GM23338 (cell line): ENCODE measurements around the gene TCEAL6. TPM values are rescaled to one million over a fixed set of nuclear protein-coding genes. Genes with fewer than 3 reads are reported as not detected.

ENCODE experiments used
- ATAC-seq: fragments of 200-7000 bp; cut with Tn5 transposase; 3 replicates; pipeline ENCODE4 v1.9.1; 2020
- DNase-seq: peaks from one replicate; pipeline ENCODE4 v3.0.0-alpha.2; 2015; ENCODE audit warnings: low spot score
- H2AFZ ChIP-seq: fragments of 200-600 bp; sonication (generic); 2 replicates; pipeline ENCODE4 v1.8.0; 2016; ENCODE audit warnings: antibody characterized with exemption, mild to moderate bottlenecking, moderate library complexity
- H3F3A ChIP-seq: fragments of 200-600 bp; sonication (generic); replicated peaks from 2 replicates; pipeline ENCODE4 v1.8.0; 2017; ENCODE audit warnings: antibody characterized with exemption, mixed run types, low read depth
- H3K27ac ChIP-seq: fragments of 200-600 bp; sonication (generic); 2 replicates; pipeline ENCODE4 v1.6.1; 2016; ENCODE audit warnings: low read depth
- H3K27me3 ChIP-seq: fragments of 200-600 bp; sonication (generic); 2 replicates; pipeline ENCODE4 v1.8.0; 2016; ENCODE audit warnings: mild to moderate bottlenecking, mixed run types, moderate library complexity; ENCODE audit not compliant: insufficient read depth
- H3K36me3 ChIP-seq: fragments of 200-600 bp; sonication (generic); 2 replicates; pipeline ENCODE4 v1.8.0; 2016; ENCODE audit warnings: mild to moderate bottlenecking; ENCODE audit not compliant: insufficient read depth
- H3K4me1 ChIP-seq: fragments of 200-600 bp; sonication (generic); 2 replicates; pipeline ENCODE4 v1.8.0; 2016; ENCODE audit warnings: mild to moderate bottlenecking, moderate library complexity; ENCODE audit not compliant: insufficient read depth
- H3K4me2 ChIP-seq: fragments of 200-600 bp; sonication (generic); 2 replicates; pipeline ENCODE4 v1.7.1; 2017; ENCODE audit warnings: mixed run types
- H3K4me3 ChIP-seq: fragments of 200-600 bp; sonication (generic); 2 replicates; pipeline ENCODE4 v1.6.1; 2016; ENCODE audit warnings: mixed run types
- H3K79me2 ChIP-seq: fragments of 200-600 bp; sonication (generic); replicated peaks from 2 replicates; pipeline ENCODE4 v1.8.0; 2017; ENCODE audit warnings: mild to moderate bottlenecking; ENCODE audit not compliant: insufficient read depth
- H3K9me2 ChIP-seq: fragments of 200-600 bp; sonication (generic); 2 replicates; pipeline ENCODE4 v1.8.0; 2017; ENCODE audit not compliant: insufficient read depth
- H4K20me1 ChIP-seq: fragments of 200-600 bp; sonication (generic); replicated peaks from 2 replicates; pipeline ENCODE4 v1.8.0; 2017; ENCODE audit warnings: mild to moderate bottlenecking; ENCODE audit not compliant: insufficient read depth
- H3K27ac Mint-ChIP-seq: 2 replicates; pipeline ENCODE4 v1.8.0; 2020; ENCODE audit warnings: inconsistent platforms, mild to moderate bottlenecking, moderate library complexity, mixed read lengths
- H3K27me3 Mint-ChIP-seq: 3 replicates; pipeline ENCODE4 v1.8.0; 2022; ENCODE audit warnings: low read depth, mild to moderate bottlenecking, moderate library complexity, mixed read lengths, inconsistent platforms; ENCODE audit not compliant: insufficient read depth, poor library complexity
- H3K36me3 Mint-ChIP-seq: 3 replicates; pipeline ENCODE4 v1.8.0; 2021; ENCODE audit warnings: low read depth, mild to moderate bottlenecking, inconsistent platforms, moderate library complexity, mixed read lengths
- H3K4me1 Mint-ChIP-seq: 3 replicates; pipeline ENCODE4 v1.8.0; 2020; ENCODE audit warnings: mild to moderate bottlenecking, inconsistent platforms, mixed read lengths
- H3K4me3 Mint-ChIP-seq: 3 replicates; pipeline ENCODE4 v1.8.0; 2021; ENCODE audit warnings: moderate library complexity, mild to moderate bottlenecking, inconsistent platforms, mixed read lengths
- H3K9me3 Mint-ChIP-seq: 3 replicates; pipeline ENCODE4 v1.8.0; 2020; ENCODE audit warnings: moderate library complexity, mild to moderate bottlenecking, inconsistent platforms, mixed read lengths
- CREB1 ChIP-seq: fragments of 250-450 bp; sonication (Bioruptor Pico); IDR thresholded peaks from 2 replicates; pipeline ENCODE4 v1.5.0; 2020; ENCODE audit warnings: low read depth, mild to moderate bottlenecking, moderate library complexity
- CTCF ChIP-seq, 2 experiments: fragments of 200-600 bp in 1 of 2; sonication (generic) in 1 of 2; conservative IDR thresholded peaks; 2 replicates each; pipeline versions ENCODE4 v1.5.1 to v1.6.1; 2016 to 2017; ENCODE audit warnings: antibody characterized with exemption in 2 of 2, low read depth in 2 of 2, mild to moderate bottlenecking in 2 of 2, moderate library complexity in 1 of 2
- ETS1 ChIP-seq: IDR thresholded peaks from 2 replicates; pipeline ENCODE4 v1.6.1; 2016; ENCODE audit warnings: antibody characterized with exemption
- EZH2phosphoT487 ChIP-seq: fragments of 200-600 bp; sonication (generic); IDR thresholded peaks from one replicate; pipeline ENCODE4 v1.8.1; 2018; ENCODE audit warnings: antibody characterized with exemption; ENCODE audit not compliant: unreplicated experiment
- JUNB ChIP-seq: IDR thresholded peaks from one replicate; pipeline ENCODE4 v1.6.1; 2016; ENCODE audit warnings: antibody characterized with exemption; ENCODE audit not compliant: unreplicated experiment
- NANOG ChIP-seq: IDR thresholded peaks from 2 replicates; pipeline ENCODE4 v1.6.1; 2016; ENCODE audit warnings: antibody characterized with exemption, borderline replicate concordance
- POLR2AphosphoS5 ChIP-seq: IDR thresholded peaks from 2 replicates; pipeline ENCODE4 v1.6.1; 2016; ENCODE audit warnings: antibody characterized with exemption, low read depth
- STAT1 ChIP-seq: IDR thresholded peaks from one replicate; pipeline ENCODE4 v1.6.1; 2016; ENCODE audit warnings: antibody characterized with exemption; ENCODE audit not compliant: unreplicated experiment
- ZNF462 ChIP-seq: fragments of 250-450 bp; sonication (Bioruptor Pico); IDR thresholded peaks from 2 replicates; pipeline ENCODE4 v1.5.0; 2020; ENCODE audit warnings: mild to moderate bottlenecking, moderate library complexity
- polyA plus RNA-seq: library from polyadenylated mRNA; unstranded; fragments of >200 nt; fragmentation: Nextera tagmentation; extraction: Ambion mirVana; gene quantifications from 2 replicates; pipeline ENCODE4 v1.2.1, GENCODE V29; 2016
- total RNA-seq: library from RNA; depleted of rRNA; stranded (reverse); fragments of >200 nt; shearing (Covaris generic); gene quantifications from 2 replicates; pipeline ENCODE4 v1.2.3, GENCODE V29; 2014

Gene TCEAL6
- total and polyA plus RNA-seq, 2 experiments from 2014 or later, result 0.24 to 1.2 TPM

GRCh38 chrX:102185967-102186720, 43.9 kb upstream of the TCEAL6 start (continued):
- TF ChIP-seq CTCF (conservative IDR thresholded peaks at IDR 0.05; ENCODE audit: low read depth in 2 of 2) (no peak), ETS1 (no peak)

- Mint-ChIP-seq H3K4me1 (0 out of 3 replicates have a peak, but pooled peaks cover 2% of the 10 kb centered on the region), H3K27ac (peak within 1 kb of the TSS; percentile 95), H3K27me3 (peaks cover 1% of the 10 kb centered on the region), H3K9me3 (peaks cover 4% of the 10 kb centered on the region; the same call in 1 of the 3 replicates), H3K4me3 (peak within 1 kb of the TSS; percentile 99), H3K36me3 (peaks cover 5% of the 10 kb centered on the region; the same call in 2 of the 3 replicates)
- peak; percentile 82 for TF ChIP-seq CREB1
- TF ChIP-seq NANOG, result no peak
- TF ChIP-seq ETS1, result no peak
- no peak for TF ChIP-seq ZNF462
- TF ChIP-seq POLR2AphosphoS5, result peak; percentile 67
- no peak for TF ChIP-seq EZH2phosphoT487
- TF ChIP-seq JUNB, result no peak
- TF ChIP-seq CTCF (conservative IDR thresholded peaks at IDR 0.05; ENCODE audit: low read depth in 2 of 2), result no peak
- no peak for TF ChIP-seq STAT1
- Histone ChIP-seq H3K27ac (peak within 1 kb of the TSS; percentile 95), H4K20me1 (no peaks in the 10 kb centered on the region), H3K36me3 (no peaks in the 10 kb centered on the region), H2AFZ (peak within 1 kb of the TSS; percentile 86; the same call in 1 of the 2 replicates), H3K4me1 (peaks cover 4% of the 10 kb centered on the region), H3K4me3 (peak within 1 kb of the TSS; percentile 69), H3F3A (no peaks in the 10 kb centered on the region), H3K4me2 (peak within 1 kb of the TSS; percentile 83), H3K27me3 (peaks cover 4% of the 10 kb centered on the region), H3K9me2 (no peaks in the 10 kb centered on the region), H3K79me2 (no peaks in the 10 kb centered on the region)
- ATAC-seq (peak; percentile 94), DNase-seq (peak; percentile 84)
Observed at GRCh38 chrX:102155806-102156179, 13.5 kb upstream of the TCEAL6 start, which contains the start of gene BEX5. TSS of gene BEX5 (minus strand) at chrX:102155977. CDS start at chrX:102154265, 1,712 bp downstream.
